OCI-LY1 (cell line): ENCODE measurements around the gene DNLZ.

Experiments used
- H2AFZ ChIP-seq: fragments of 200-600 bp; sonication (generic), shearing (Covaris generic); 2 replicates; pipeline ENCODE4 v1.6.0; 2014; ENCODE audit warnings: antibody characterized with exemption, mild to moderate bottlenecking, low read length
- H3F3A ChIP-seq: fragments of 200-600 bp; sonication (generic), shearing (Covaris generic); 2 replicates; pipeline ENCODE4 v1.6.0; 2014; ENCODE audit warnings: mild to moderate bottlenecking, antibody characterized with exemption, low read length, moderate library complexity; ENCODE audit not compliant: insufficient read depth
- H3K27ac ChIP-seq: fragments of 200-600 bp; sonication (generic); 2 replicates; pipeline ENCODE4 v1.5.1; 2014; ENCODE audit warnings: low read length, mixed run types, mild to moderate bottlenecking, low read depth; ENCODE audit not compliant: poor library complexity, severe bottlenecking
- H3K27me3 ChIP-seq: fragments of 200-600 bp; sonication (generic); 2 replicates; pipeline ENCODE4 v1.6.0; 2014; ENCODE audit warnings: antibody characterized with exemption, mild to moderate bottlenecking, low read length, moderate library complexity; ENCODE audit not compliant: insufficient read depth
- H3K36me3 ChIP-seq: fragments of 200-600 bp; sonication (generic); 2 replicates; pipeline ENCODE4 v1.6.1; 2014; ENCODE audit warnings: mild to moderate bottlenecking, antibody characterized with exemption, low read length, moderate library complexity, mixed read lengths; ENCODE audit not compliant: insufficient read depth
- H3K4me1 ChIP-seq: fragments of 200-600 bp; sonication (generic); 2 replicates; pipeline ENCODE4 v1.5.1; 2014; ENCODE audit warnings: mild to moderate bottlenecking, low read length, moderate library complexity; ENCODE audit not compliant: insufficient read depth, severe bottlenecking
- H3K4me2 ChIP-seq: fragments of 200-600 bp; sonication (generic), shearing (Covaris generic); 2 replicates; pipeline ENCODE4 v1.6.1; 2014; ENCODE audit warnings: low read length
- H3K4me3 ChIP-seq: fragments of 200-600 bp; sonication (generic); 2 replicates; pipeline ENCODE4 v1.5.1; 2014; ENCODE audit warnings: low read length, low read depth, mild to moderate bottlenecking, mixed read lengths; ENCODE audit not compliant: poor library complexity, severe bottlenecking
- H3K79me2 ChIP-seq: fragments of 200-600 bp; shearing (Covaris generic); 2 replicates; pipeline ENCODE4 v1.6.1; 2016; ENCODE audit warnings: mixed run types, low read length, mixed read lengths; ENCODE audit not compliant: insufficient read depth
- H3K9ac ChIP-seq: fragments of 200-600 bp; sonication (generic), shearing (Covaris generic); 2 replicates; pipeline ENCODE4 v1.6.1; 2014; ENCODE audit warnings: mild to moderate bottlenecking, low read length, mixed read lengths
- H3K9me2 ChIP-seq: fragments of 200-600 bp; sonication (generic), shearing (Covaris generic); 2 replicates; pipeline ENCODE4 v1.6.1; 2014; ENCODE audit warnings: low read depth, mild to moderate bottlenecking, low read length, mixed read lengths
- H3K9me3 ChIP-seq: fragments of 200-600 bp; shearing (Covaris generic); 2 replicates; pipeline ENCODE4 v1.6.1; 2014; ENCODE audit warnings: low read length, mixed read lengths
- H4K20me1 ChIP-seq: fragments of 200-600 bp; sonication (generic), shearing (Covaris generic); 2 replicates; pipeline ENCODE4 v1.6.0; 2016; ENCODE audit warnings: mild to moderate bottlenecking, low read length; ENCODE audit not compliant: insufficient read depth
- CTCF ChIP-seq: fragments of 200-600 bp; sonication (generic), shearing (Covaris generic); IDR thresholded peaks from 2 replicates; pipeline ENCODE4 v1.5.1; 2017; ENCODE audit warnings: mild to moderate bottlenecking, antibody characterized with exemption, low read length, moderate library complexity, mixed read lengths
- EZH2 ChIP-seq: fragments of 200-600 bp; sonication (generic), shearing (Covaris generic); IDR thresholded peaks from 2 replicates; pipeline ENCODE4 v1.8.0; 2017; ENCODE audit warnings: borderline replicate concordance, mixed run types, mild to moderate bottlenecking, antibody characterized with exemption, low read length, moderate library complexity, mixed read lengths

Gene DNLZ

DNA sequence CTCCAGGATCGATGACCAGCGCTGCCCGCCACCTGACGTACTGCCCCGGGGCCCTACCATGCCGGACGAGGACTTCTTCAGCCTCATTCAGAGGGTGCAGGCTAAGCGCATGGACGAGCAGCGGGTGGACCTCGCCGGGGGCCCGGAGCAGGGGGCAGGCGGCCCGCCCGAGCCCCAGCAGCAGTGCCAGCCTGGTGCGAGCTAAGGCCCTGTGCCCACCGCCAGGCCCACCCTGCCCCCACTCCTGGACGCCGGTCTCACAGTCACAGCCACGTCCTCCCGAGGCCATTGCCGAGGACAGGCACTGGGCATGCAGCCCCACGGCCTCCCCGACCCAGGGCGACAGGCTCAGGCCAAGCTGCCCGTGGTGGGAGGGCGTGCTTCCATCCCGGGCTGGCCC, 5.5 kb downstream of the DNLZ start:
- no peaks in the 10 kb centered on the region for H3K79me2 ChIP-seq
- no peak for TF ChIP-seq EZH2
- no peak overlapping the region for H3K4me2 ChIP-seq
- H3K4me1 ChIP-seq: peaks cover 6% of the 10 kb centered on the region
- H3K9me2 ChIP-seq: no peaks in the 10 kb centered on the region
- no peak overlapping the region for H3K4me3 ChIP-seq
- no peaks in the 10 kb centered on the region for H3K36me3 ChIP-seq
- H3K27me3 ChIP-seq: peaks cover 14% of the 10 kb centered on the region; the same call in 1 of the 2 replicates
- H3K9me3 ChIP-seq: no peaks in the 10 kb centered on the region
- H3K9ac ChIP-seq: no peak overlapping the region
- H3F3A ChIP-seq: no peaks in the 10 kb centered on the region
- no peak overlapping the region for H3K27ac ChIP-seq
- no peak overlapping the region for H2AFZ ChIP-seq
- H4K20me1 ChIP-seq: no peaks in the 10 kb centered on the region

GRCh38 chr9:136357202-136357725, 6.3 kb downstream of the DNLZ start:
- peaks cover 17% of the 10 kb centered on the region; the same call in 1 of the 2 replicates for H3K27me3 ChIP-seq
- H3K9me3 ChIP-seq: no peaks in the 10 kb centered on the region
- no peaks in the 10 kb centered on the region for H4K20me1 ChIP-seq
- H2AFZ ChIP-seq: no peak overlapping the region
- H3K4me1 ChIP-seq: no peaks in the 10 kb centered on the region
- H3K4me3 ChIP-seq: no peak overlapping the region
- no peaks in the 10 kb centered on the region for H3K36me3 ChIP-seq
- H3K4me2 ChIP-seq: no peak overlapping the region
- H3F3A ChIP-seq: no peaks in the 10 kb centered on the region
- H3K9ac ChIP-seq: no peak overlapping the region
- no peak for TF ChIP-seq EZH2
- TF ChIP-seq CTCF: no peak
- no peaks in the 10 kb centered on the region for H3K9me2 ChIP-seq
- no peaks in the 10 kb centered on the region for H3K79me2 ChIP-seq
- H3K27ac ChIP-seq: no peak overlapping the region

DNA sequence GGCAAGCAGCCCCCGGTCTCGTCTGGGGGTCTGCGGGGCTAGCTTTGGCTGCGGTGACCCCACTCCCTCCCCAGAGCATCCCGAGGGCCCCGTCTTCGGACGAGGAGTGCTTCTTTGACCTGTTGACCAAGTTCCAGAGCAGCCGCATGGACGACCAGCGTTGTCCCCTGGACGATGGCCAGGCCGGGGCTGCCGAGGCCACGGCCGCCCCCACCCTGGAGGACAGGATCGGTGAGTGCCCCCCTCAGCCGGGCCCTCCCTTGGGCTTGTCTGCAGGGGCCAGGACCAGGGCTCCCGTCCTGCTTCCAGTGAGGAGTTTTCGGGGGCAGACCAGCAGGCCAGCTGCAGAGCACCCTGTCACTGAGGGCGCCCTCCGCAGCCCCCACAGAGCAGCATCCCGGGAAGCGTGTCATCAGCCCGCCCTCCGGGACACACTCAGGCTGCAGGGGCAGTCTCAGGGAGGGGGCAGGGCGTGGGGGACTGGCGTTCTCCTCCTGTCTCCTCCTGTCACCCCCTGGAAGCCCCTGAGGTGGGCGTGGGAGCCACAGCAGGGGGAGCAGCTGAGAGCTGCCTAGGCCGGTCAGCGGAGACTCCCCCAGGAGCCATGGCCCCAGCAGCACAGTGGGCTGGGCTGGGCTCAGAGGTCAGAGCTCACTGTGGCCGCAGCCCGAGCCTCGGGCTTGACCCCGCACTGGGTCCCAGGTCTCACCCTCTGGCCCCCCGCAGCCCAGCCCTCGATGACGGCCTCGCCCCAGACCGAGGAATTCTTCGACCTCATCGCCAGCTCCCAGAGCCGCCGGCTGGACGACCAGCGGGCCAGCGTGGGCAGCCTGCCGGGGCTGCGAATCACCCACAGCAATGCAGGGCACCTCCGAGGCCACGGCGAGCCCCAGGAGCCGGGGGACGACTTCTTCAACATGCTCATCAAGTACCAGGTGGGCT, 7.7 kb downstream of the DNLZ start:
- Histone ChIP-seq H3K4me1 (no peaks in the 10 kb centered on the region), H3K79me2 (no peaks in the 10 kb centered on the region), H3K36me3 (no peaks in the 10 kb centered on the region), H3K4me2 (no peak overlapping the region), H3K27ac (no peak overlapping the region), H4K20me1 (no peaks in the 10 kb centered on the region), H3K9me2 (no peaks in the 10 kb centered on the region), H3K9ac (no peak overlapping the region), H3K9me3 (no peaks in the 10 kb centered on the region), H2AFZ (no peak overlapping the region), H3K4me3 (no peak overlapping the region), H3K27me3 (peaks cover 17% of the 10 kb centered on the region; the same call in 1 of the 2 replicates), H3F3A (no peaks in the 10 kb centered on the region)
- TF ChIP-seq EZH2 (no peak), CTCF (no peak)
